AG08396 (cell line): ENCODE results near the gene GTF2A2.

Experiments
- DNase-seq: peaks from one replicate; pipeline ENCODE4 v3.0.0; 2012; ENCODE audit warnings: low spot score, mixed read lengths

GTF2A2 gene

GRCh38 chr15:59605994-59606393 is 51.3 kb downstream of the GTF2A2 start:
- no peak for DNase-seq

- no peak for DNase-seq
Measured at GRCh38 chr15:59598461-59598860, 58.9 kb downstream of the GTF2A2 start.

- no peak for DNase-seq
Measured at GRCh38 chr15:59596640-59597039, 60.7 kb downstream of the GTF2A2 start.

GRCh38 chr15:59595434-59595915 is 61.8 kb downstream of the GTF2A2 start:
- DNase-seq = no peak

GRCh38 chr15:59594991-59595390 is 62.3 kb downstream of the GTF2A2 start:
- no peak for DNase-seq

GRCh38 chr15:59594493-59594942 is 62.8 kb downstream of the GTF2A2 start:
- peak; percentile 53 for DNase-seq

GRCh38 chr15:59591356-59591755 is 66.0 kb downstream of the GTF2A2 start:
- DNase-seq = no peak

- no peak for DNase-seq
Measured at GRCh38 chr15:59590027-59590426, 67.3 kb downstream of the GTF2A2 start.
